Measurements from ENCODE around the gene MMP20.
"Not testable (repeated sequence)": the region's sequence is repeated elsewhere in the genome, so short reads cannot be mapped to it uniquely, and the experiment has no call there.

The MMP20 gene

DNA sequence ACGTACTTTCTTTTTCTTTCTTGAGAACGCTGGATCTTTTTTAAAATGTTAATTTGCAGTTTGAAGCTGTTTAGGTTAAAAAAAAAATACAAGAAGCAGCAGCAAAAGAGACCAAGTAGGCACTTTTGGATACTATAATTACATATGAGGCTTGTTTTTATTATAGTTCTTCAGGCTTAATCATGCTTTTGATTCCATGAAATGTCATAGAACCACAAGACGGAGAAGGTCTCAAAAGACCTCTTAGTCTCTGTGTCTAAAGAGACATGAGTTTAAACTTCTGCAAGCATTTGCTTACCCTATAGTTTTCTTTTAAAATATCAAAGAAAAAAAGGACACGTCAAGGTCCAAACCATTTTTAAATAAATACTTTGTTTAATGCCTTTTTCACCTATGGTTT lies 18.8 kb upstream of the MMP20 start:
- no peaks in the 10 kb centered on the region for H3K36me3 ChIP-seq (ENCODE audit: control insufficient read depth, low read depth, low read length)
- peaks cover 3% of the 10 kb centered on the region for H3K4me1 ChIP-seq (ENCODE audit: control insufficient read depth, low read depth, low read length)
- no peak overlapping the region for H3K9ac ChIP-seq (ENCODE audit: low read length)
- no peaks in the 10 kb centered on the region for H3K27me3 ChIP-seq (ENCODE audit: control insufficient read depth, insufficient read depth, low read length)
- H3K27ac ChIP-seq (ENCODE audit: low read length): no peak overlapping the region
- no peaks in the 10 kb centered on the region for H3K9me3 ChIP-seq (ENCODE audit: control insufficient read depth, low read depth, low read length)
- no peak overlapping the region for H3K4me3 ChIP-seq (ENCODE audit: low read length)

DNA sequence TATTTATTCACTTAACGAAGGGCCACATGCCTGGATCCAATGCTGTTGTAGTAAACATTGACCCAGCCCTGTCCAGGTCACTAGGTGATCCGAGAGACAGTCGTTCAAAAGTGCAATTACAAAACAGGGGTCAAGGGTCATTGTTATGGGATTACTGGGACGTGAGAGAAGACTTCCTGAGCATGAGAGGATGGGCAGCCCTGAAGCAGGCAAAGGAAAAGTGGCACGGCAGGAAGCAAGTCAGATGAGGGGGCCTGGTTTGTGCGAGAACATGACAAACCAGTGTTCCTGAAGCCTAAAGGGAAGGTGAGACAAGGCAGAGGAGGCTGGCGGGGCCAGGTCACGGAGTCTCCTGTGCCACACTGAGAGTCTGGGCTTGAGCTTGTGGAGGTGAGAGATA lies 15.8 kb upstream of the MMP20 start:
- no peak overlapping the region for H3K9ac ChIP-seq (ENCODE audit: low read length)
- no peaks in the 10 kb centered on the region for H3K9me3 ChIP-seq (ENCODE audit: control insufficient read depth, low read depth, low read length)
- peaks cover 3% of the 10 kb centered on the region for H3K4me1 ChIP-seq (ENCODE audit: control insufficient read depth, low read depth, low read length)
- no peaks in the 10 kb centered on the region for H3K36me3 ChIP-seq (ENCODE audit: control insufficient read depth, low read depth, low read length)
- no peaks in the 10 kb centered on the region for H3K27me3 ChIP-seq (ENCODE audit: control insufficient read depth, insufficient read depth, low read length)
- H3K4me3 ChIP-seq (ENCODE audit: low read length): no peak overlapping the region
- H3K27ac ChIP-seq (ENCODE audit: low read length): no peak overlapping the region

DNA sequence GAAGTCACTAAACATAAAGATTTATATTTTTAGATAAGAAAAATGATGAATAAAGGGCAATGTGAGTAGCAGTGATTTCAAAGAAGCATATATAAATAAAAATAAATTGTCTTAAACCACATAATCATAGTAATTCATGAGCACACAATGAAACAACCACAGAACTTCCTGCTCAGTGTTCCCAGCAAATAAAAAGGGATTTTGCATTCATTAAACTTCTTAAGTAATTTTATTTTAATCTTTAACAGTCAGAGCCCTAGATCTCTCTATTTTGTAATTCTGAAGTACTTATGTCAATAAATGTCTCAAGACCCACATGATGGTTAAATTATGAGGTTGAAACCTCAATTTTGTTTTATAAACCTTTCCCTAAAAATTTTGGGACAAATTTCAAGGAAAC lies 14.5 kb upstream of the MMP20 start:
- Histone ChIP-seq H3K9me3 (ENCODE audit: control insufficient read depth, low read depth, low read length) (no peaks in the 10 kb centered on the region), H3K4me3 (ENCODE audit: low read length) (no peak overlapping the region), H3K27ac (ENCODE audit: low read length) (no peak overlapping the region), H3K9ac (ENCODE audit: low read length) (no peak overlapping the region), H3K36me3 (ENCODE audit: control insufficient read depth, low read depth, low read length) (no peaks in the 10 kb centered on the region), H3K27me3 (ENCODE audit: control insufficient read depth, insufficient read depth, low read length) (no peaks in the 10 kb centered on the region), H3K4me1 (ENCODE audit: control insufficient read depth, low read depth, low read length) (peaks cover 3% of the 10 kb centered on the region)

DNA sequence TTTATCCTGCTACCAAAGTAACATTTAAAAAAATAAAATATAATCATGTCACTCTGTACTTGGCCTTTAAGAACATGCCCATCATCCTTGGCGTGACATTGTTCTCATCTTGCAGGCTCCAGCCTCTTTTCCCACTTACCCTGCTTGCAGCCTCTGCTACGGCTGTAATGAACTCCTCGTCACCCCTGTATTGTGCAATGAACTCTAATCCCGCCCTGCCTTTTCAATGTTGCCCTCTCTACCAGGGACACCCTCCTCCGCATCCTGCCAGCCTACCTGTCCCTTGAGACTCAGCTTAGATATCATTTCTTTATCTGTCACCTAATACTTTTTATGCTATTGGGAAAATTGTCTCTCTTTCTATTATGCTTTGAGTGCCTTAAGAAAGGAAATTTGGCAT lies 12.6 kb upstream of the MMP20 start:
- Histone ChIP-seq H3K36me3 (ENCODE audit: control insufficient read depth, low read depth, low read length) (no peaks in the 10 kb centered on the region), H3K27me3 (ENCODE audit: control insufficient read depth, insufficient read depth, low read length) (no peaks in the 10 kb centered on the region), H3K27ac (ENCODE audit: low read length) (no peak overlapping the region), H3K4me1 (ENCODE audit: control insufficient read depth, low read depth, low read length) (peaks cover 3% of the 10 kb centered on the region), H3K4me3 (ENCODE audit: low read length) (no peak overlapping the region), H3K9me3 (ENCODE audit: control insufficient read depth, low read depth, low read length) (no peaks in the 10 kb centered on the region), H3K9ac (ENCODE audit: low read length) (no peak overlapping the region)

DNA sequence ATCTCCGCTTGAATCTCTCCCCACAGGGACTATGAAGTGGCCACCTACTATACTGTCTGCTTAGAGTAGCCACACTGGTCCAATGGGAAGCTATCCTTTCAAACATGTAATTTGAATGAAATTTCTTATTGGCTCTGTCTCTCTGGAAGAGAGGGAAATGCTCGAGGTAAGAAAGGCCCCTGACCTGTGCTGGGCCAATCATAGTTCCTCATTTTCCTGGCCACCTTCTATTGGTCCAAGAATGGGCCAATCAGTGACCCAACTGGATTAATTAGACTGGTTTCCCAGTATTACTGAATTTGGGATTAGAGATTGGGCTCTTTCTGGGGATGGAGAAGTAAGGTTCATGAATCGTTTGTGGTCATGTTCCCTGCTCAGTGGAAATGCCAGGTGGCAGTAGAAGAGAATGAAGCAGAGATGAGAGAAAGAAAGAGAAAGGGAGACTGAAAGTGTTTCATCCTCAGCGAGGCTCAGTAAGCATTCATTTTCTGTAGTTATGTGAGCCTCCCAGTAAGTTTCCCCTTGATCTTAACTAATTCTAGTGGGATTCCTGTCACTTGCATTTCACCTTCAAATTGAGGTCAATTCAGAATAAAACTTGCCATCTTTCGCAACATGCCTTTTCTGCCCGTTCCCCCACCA lies 8.4 kb upstream of the MMP20 start:
- H3K27me3 ChIP-seq (ENCODE audit: control insufficient read depth, insufficient read depth, low read length): no peaks in the 10 kb centered on the region
- H3K27ac ChIP-seq (ENCODE audit: low read length): no peak overlapping the region
- H3K4me3 ChIP-seq (ENCODE audit: low read length): no peak overlapping the region
- H3K9me3 ChIP-seq (ENCODE audit: control insufficient read depth, low read depth, low read length): no peaks in the 10 kb centered on the region
- H3K4me1 ChIP-seq (ENCODE audit: control insufficient read depth, low read depth, low read length): no peaks in the 10 kb centered on the region
- no peak overlapping the region for H3K9ac ChIP-seq (ENCODE audit: low read length)
- no peaks in the 10 kb centered on the region for H3K36me3 ChIP-seq (ENCODE audit: control insufficient read depth, low read depth, low read length)

DNA sequence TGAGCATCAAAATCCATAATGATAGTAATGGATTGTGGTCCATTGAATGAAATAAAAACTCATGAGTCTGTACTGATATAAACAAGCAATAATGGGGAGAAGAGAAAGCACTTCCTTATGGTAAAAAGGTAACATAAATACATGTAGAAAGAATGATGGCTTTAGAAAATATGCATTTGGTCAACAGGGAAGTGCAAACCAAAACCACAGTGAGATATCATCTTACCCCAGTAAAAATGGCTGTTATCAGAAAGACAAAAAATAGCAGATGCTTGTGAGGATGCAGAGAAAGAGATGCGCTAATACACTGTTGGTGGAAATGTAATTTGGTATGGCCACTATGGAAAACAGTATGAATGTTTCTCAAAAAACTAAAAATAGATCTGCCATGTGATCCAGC lies 6.9 kb upstream of the MMP20 start:
- no peaks in the 10 kb centered on the region for H3K4me1 ChIP-seq (ENCODE audit: control insufficient read depth, low read depth, low read length)
- H3K9ac ChIP-seq (ENCODE audit: low read length): no peak overlapping the region
- no peaks in the 10 kb centered on the region for H3K9me3 ChIP-seq (ENCODE audit: control insufficient read depth, low read depth, low read length)
- H3K27me3 ChIP-seq (ENCODE audit: control insufficient read depth, insufficient read depth, low read length): no peaks in the 10 kb centered on the region
- H3K4me3 ChIP-seq (ENCODE audit: low read length): no peak overlapping the region
- no peaks in the 10 kb centered on the region for H3K36me3 ChIP-seq (ENCODE audit: control insufficient read depth, low read depth, low read length)
- H3K27ac ChIP-seq (ENCODE audit: low read length): no peak overlapping the region

DNA sequence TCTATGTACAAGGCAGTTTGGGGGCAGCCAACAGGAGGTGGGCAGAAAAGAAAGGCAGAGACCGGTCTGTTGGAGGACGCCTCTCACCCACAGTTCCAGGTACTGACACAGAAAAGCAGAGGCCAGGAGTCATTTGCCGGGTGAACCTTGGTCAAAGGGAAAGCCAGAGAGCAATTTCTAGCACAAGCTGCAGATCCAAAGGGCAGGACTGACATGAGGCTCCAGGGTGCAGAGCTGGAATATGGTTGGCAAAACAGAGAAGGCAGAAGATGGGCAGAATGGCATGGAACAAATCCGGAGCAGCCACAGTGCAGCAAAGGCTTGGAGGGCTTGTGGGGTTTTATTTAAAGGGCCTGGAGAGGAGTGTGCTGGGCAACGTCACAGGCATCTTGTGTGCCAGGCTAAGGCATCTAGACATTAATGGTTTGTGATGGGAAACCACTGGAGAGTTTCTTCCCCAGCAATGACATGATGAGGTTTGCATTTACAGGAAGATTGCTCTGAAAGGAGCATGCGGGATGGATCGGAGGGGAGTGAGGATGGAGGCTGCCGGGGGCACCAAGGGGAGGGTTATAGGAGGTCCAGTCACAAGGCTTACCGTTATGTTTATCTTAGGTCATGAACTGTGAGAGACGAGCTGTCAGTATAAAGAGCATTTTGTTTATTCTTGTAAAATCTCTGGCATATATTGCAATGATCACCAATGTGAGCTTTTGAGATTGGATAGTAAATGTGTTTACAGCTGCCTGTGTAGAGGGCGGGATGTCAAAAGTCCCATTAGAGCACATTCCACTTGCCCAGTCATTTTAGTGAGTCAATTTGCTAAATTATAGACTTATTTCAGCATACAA lies 5.7 kb upstream of the MMP20 start:
- Histone ChIP-seq H3K4me3 (ENCODE audit: low read length) (no peak overlapping the region), H3K36me3 (ENCODE audit: control insufficient read depth, low read depth, low read length) (no peaks in the 10 kb centered on the region), H3K9me3 (ENCODE audit: control insufficient read depth, low read depth, low read length) (no peaks in the 10 kb centered on the region), H3K9ac (ENCODE audit: low read length) (no peak overlapping the region), H3K27me3 (ENCODE audit: control insufficient read depth, insufficient read depth, low read length) (no peaks in the 10 kb centered on the region), H3K4me1 (ENCODE audit: control insufficient read depth, low read depth, low read length) (no peaks in the 10 kb centered on the region), H3K27ac (ENCODE audit: low read length) (no peak overlapping the region)

DNA sequence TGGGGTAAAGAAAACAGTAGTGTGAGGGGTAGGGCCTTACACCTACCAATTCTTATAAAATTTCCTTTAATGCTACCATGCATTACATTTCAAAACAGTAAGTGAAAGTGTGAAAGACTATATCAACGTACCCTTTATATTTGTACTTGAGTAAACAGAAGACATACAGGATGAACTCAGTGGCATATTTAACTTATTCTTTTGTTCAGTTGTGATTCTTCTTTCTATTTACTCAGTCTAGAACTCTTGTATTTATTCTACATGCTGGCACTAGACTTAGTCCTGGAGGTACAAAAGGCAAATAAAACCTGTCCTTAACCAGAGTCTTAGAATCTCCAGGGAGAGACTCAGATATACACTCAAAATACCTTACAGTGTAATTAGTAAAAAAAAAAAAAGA lies 4.8 kb upstream of the MMP20 start:
- not testable (repeated sequence) for H3K27ac ChIP-seq (ENCODE audit: low read length); H3K4me3 ChIP-seq (ENCODE audit: low read length); H3K9me3 ChIP-seq (ENCODE audit: control insufficient read depth, low read depth, low read length); H3K27me3 ChIP-seq (ENCODE audit: control insufficient read depth, insufficient read depth, low read length); H3K9ac ChIP-seq (ENCODE audit: low read length); H3K4me1 ChIP-seq (ENCODE audit: control insufficient read depth, low read depth, low read length); H3K36me3 ChIP-seq (ENCODE audit: control insufficient read depth, low read depth, low read length)

DNA sequence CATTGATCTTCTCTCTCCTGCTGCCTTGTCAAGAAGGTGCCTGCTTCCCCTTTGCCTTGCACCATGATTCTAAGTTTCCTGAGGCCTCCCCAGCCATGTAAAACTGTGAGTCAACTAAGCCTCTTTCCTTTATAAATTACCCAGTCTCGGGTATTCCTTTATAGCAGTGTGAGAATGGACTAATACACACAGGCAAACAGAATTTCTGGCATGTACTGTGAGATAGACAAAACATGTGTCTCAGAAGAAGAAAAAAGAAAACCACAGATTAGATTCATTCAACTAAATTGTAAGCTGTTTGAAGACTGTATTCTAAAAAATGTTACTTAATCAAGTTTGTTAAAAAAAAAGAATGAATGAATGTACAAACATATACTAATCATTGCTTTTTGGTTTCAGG lies 1.5 kb upstream of the MMP20 start:
- Histone ChIP-seq H3K36me3 (ENCODE audit: control insufficient read depth, low read depth, low read length) (no peaks in the 10 kb centered on the region), H3K4me3 (ENCODE audit: low read length) (no peak overlapping the region), H3K4me1 (ENCODE audit: control insufficient read depth, low read depth, low read length) (no peaks in the 10 kb centered on the region), H3K27me3 (ENCODE audit: control insufficient read depth, insufficient read depth, low read length) (no peaks in the 10 kb centered on the region), H3K9ac (ENCODE audit: low read length) (no peak overlapping the region), H3K9me3 (ENCODE audit: control insufficient read depth, low read depth, low read length) (no peaks in the 10 kb centered on the region), H3K27ac (ENCODE audit: low read length) (no peak overlapping the region)

DNA sequence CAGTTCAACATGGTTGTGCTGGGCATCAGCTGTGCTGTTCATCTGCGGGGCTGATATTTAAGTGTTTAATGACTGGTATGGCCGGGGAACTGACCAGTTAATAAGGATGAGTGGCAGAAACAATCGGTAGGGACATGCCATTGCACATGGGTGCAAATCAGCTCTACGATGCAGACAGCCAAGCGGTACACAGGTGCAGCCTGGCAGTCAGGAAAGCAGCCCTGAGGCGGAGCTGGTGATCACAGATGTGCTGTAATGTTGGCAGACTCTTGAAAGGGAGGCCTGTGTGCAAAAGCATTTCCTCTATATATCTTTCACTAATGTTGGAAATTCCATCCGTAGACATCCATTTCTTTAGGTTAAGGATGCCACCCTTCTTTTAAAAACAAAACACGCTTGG lies 1.1 kb downstream of the MMP20 start:
- no peak overlapping the region for H3K4me3 ChIP-seq (ENCODE audit: low read length)
- no peaks in the 10 kb centered on the region for H3K36me3 ChIP-seq (ENCODE audit: control insufficient read depth, low read depth, low read length)
- H3K4me1 ChIP-seq (ENCODE audit: control insufficient read depth, low read depth, low read length): no peaks in the 10 kb centered on the region
- H3K27ac ChIP-seq (ENCODE audit: low read length): no peak overlapping the region
- no peaks in the 10 kb centered on the region for H3K9me3 ChIP-seq (ENCODE audit: control insufficient read depth, low read depth, low read length)
- H3K27me3 ChIP-seq (ENCODE audit: control insufficient read depth, insufficient read depth, low read length): no peaks in the 10 kb centered on the region
- H3K9ac ChIP-seq (ENCODE audit: low read length): no peak overlapping the region

DNA sequence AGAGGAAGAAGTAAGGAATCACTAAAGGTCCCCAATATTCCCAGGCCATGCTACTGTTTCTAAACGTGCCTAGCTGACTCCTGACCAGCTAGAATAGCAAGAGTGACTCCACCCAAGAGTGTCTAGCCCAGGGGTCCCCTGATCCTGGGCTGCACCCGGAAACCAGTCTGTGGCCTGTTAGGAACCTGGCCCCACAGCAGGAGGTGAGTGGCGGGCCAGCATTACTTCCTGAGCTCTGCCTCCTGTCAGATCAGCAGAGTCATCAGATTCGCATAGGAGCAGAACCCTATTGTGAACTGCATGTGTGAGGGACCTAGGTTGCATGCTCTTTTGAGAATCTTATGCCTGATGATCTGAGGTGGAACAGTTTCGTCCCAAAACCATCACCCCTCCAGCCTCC lies 2.0 kb downstream of the MMP20 start:
- H3K4me1 ChIP-seq (ENCODE audit: control insufficient read depth, low read depth, low read length): no peaks in the 10 kb centered on the region
- no peak overlapping the region for H3K9ac ChIP-seq (ENCODE audit: low read length)
- no peaks in the 10 kb centered on the region for H3K9me3 ChIP-seq (ENCODE audit: control insufficient read depth, low read depth, low read length)
- H3K27me3 ChIP-seq (ENCODE audit: control insufficient read depth, insufficient read depth, low read length): no peaks in the 10 kb centered on the region
- H3K36me3 ChIP-seq (ENCODE audit: control insufficient read depth, low read depth, low read length): no peaks in the 10 kb centered on the region
- H3K27ac ChIP-seq (ENCODE audit: low read length): no peak overlapping the region
- no peak overlapping the region for H3K4me3 ChIP-seq (ENCODE audit: low read length)

DNA sequence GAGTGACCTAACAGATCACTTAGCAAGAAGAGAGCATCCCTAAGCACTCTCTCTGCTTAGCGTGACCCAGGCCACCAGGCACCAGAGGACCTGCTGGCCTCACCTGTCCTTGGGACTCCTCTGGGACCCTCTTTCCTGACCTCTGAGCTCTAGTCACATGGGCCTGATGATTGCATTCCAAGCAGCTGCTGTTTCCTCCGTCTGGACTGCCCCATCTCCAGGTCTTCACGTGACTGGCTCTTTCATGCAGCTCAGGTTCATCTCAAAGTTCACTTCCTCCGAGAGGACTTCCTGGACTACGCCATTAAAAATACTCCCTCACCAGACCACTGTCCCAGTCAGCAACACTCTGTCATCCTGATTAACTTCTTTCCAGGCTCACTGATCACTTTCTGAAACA lies 2.9 kb downstream of the MMP20 start:
- H3K36me3 ChIP-seq (ENCODE audit: control insufficient read depth, low read depth, low read length): no peaks in the 10 kb centered on the region
- no peaks in the 10 kb centered on the region for H3K27me3 ChIP-seq (ENCODE audit: control insufficient read depth, insufficient read depth, low read length)
- H3K27ac ChIP-seq (ENCODE audit: low read length): no peak overlapping the region
- no peak overlapping the region for H3K9ac ChIP-seq (ENCODE audit: low read length)
- no peak overlapping the region for H3K4me3 ChIP-seq (ENCODE audit: low read length)
- no peaks in the 10 kb centered on the region for H3K4me1 ChIP-seq (ENCODE audit: control insufficient read depth, low read depth, low read length)
- H3K9me3 ChIP-seq (ENCODE audit: control insufficient read depth, low read depth, low read length): no peaks in the 10 kb centered on the region

Measured in iPS-18a (cell line).